Suppressor macrophage treated with lipopolysaccharide for 1 hour (primary cell): ENCODE results near the gene CPHXL2.
A peak's percentile ranks its signal among the peaks of the same experiment; 100 is the strongest.

Source experiments
- DNase-seq, 3 donors: peaks; one replicate each; pipeline ENCODE4 v3.0.0-alpha.2; 2020 to 2022

Gene CPHXL2

DNA sequence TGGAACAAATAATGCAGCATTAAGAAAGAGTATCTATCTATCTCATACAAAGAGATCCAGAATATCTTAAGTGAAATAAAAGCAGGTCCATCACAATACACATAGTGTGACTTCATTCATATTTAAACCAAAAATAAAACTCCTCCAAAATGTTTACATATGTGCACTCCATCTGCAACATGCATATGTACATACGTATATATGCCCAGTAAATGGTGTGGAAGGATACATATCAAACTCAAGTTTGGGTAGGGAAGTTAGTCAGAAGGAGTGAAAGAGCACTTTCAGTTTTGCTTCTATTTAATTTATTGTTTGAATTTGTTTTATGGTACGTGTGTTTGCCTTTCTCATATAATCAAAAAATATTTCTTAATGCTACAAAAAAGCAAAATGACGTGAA is 41.8 kb downstream of the CPHXL2 start:
- no peak for DNase-seq

DNA sequence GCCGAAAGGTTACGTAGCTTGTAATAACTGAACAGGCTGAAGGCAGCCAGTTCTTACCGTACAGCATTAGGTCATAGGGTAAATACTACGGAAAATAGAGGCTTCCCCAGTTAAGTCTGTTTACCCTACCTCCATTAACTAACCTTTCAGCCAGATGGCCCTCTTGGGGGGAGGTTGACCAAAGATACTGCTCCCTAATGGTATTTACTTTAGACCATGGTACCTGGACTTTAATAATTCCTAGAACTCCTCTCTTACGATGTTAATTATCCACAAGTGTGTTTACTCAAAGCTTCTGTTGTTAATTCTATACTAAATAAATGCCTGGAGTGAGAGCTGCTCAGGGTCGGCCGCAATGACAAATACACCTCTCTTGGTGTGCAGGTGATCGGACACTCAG is 44.0 kb downstream of the CPHXL2 start:
- DNase-seq = no peak

DNA sequence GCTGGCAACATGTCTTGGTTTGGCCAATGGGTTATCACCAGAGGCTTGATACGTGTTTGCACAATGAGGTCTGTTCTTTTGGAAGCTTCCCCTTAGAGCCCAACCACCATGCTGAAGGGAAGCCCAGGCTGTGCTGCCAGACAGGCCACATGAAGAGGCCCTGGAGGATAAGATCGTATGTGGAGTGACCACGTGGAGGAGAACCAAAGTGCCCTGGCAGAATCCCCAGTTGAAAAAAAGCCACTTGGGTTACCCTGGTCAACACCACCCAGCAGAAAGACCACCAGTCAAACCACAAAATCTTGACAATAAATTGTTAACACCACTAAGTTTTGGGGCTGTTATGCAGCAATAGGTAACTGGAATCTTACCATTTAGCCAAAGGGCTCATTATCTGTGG is 46.8 kb downstream of the CPHXL2 start:
- DNase-seq = no peak

DNA sequence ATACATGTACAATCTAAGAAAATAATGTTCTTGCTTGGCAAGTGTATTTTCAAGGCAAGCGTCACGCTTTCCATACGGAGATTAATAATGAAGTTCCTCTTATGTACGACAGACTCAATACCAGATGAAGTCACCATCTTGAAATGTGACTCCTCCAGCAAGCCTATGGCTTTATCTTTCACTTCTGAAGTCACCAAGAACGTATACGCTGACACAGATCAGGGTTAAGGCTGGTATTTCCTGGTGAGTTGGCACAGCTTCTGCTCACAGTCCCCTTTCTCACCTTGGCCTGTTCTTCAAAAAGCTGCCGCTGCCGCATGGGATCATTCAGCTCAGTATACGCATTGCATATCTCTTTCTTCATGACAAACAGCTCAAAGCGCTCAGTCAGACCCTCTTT is 47.7 kb downstream of the CPHXL2 start:
- no peak for DNase-seq

DNA sequence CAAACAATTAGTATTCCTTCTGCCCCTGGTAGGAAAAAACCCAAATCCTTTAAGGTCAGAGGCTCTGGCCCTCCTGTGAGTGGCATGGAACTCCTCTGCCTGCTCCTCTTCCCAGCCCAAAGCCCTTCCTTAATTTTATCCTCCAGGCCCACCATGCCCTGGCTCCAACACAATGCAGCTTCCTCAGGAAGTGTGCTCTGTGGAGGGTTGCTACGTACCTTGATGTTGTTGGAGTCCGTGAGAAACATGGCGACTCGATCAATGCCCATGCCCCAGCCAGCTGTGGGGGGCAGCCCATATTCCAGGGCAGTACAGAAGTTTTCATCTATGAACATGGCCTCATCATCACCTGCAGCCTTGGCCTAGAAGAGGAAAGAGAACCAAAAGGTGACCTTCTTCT is 48.5 kb downstream of the CPHXL2 start:
- no peak for DNase-seq

DNA sequence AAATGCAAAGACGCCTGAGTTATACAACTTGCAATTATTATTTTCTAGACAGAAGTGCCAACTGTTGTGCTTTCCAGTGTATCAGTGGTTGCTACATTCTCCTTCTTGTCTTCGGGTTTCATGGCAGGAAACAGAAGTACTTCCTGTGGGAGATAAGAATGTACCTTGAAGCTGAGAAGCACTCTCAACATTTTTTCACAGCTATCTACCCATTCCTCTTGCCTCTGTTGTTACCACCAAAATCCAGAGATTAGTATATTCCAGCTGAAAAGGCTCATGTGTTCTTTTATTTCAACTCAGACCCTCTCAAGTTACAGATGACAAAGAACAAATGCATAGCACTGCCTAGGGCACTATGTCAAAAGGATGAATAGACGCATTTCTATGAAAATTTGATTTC is 49.0 kb downstream of the CPHXL2 start:
- no peak for DNase-seq

DNA sequence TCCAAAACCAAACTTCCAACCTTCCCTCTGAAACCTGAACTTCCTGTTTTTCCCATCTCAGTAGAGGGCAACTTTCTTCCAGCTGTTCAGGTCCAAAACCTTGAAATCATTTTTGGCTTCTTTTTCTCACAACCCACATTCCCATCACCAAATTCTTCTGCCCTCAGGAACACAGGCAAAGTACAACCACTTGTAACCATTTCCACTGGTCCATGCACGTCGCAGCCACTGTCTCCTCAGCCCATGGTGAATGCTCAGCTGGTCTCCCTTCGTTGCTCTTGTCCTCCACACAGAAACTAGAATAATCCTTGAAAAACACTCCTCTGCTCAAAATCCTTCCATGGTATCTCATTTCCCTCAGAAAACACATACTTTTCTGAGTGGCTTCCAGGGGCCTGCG is 50.0 kb downstream of the CPHXL2 start:
- no peak for DNase-seq

DNA sequence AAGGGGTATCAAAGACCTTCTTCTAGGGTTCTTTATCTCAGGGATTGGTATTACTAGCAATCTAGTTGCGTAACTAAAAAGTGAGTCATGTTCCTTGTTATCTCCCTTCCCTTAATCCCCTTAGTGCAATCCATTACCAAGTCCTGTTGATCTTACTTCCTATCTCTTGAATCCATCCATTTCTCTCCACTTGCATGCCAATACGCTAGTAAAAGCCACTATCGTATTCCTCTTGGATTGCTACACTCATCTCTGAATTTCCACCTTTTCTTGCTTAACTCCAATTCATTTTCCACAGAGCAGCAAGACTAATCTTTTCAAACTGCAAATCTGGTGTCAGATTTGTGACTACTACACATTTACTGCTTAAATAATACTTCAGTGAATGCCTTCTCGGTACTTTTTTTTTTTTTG is 51.9 kb downstream of the CPHXL2 start:
- DNase-seq = peak in 1 of 3 donors; percentile 14

DNA sequence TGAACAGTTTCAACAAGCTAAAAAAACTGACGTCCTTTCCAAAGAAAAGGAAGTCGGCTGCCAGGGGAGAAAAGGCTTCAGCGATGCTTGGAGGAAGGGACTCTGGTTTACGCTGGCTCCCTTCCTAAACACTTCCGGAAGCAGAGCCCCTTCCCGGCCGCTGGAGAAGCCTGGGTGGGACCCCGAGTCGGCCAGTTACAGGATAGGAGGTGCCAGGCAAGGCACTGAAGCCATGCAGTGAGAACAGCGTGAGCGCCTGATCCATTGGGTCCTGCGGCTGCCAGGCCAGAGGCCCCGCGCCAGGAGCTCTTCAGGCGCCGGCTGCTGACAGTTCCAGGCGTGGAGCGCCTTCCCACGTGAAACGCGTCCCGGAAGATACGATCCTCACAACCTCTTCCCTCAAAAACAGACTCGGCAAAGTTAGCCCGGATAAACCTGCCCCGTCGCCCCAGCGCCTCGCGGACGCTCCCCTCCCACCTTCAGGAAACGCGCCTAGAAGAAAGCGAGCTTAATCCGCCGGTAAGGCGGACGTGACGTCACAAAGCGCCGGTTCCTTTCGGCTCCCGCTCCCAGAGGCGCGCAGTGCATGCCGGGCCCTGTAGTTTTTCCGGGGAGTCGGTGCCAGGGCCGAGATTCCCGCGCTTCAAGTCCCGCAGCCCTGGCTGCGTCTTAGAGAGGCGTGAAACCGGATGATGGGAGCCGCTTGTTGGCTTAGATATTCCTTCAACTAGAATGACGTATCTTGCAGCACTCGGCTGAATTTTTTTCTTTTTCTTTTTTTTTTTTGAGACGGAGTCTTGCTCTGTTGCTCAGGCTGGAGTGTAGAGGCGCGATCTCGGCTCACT is 53.8 kb downstream of the CPHXL2 start, which contains the start of gene ADAT1:
ADAT1 (minus strand) TSS at position 521 of the 845 bp plus-strand sequence. CDS start 2,482 bp downstream, outside the sequence.
- peak; percentile 98 to 99 (median 99) for DNase-seq

DNA sequence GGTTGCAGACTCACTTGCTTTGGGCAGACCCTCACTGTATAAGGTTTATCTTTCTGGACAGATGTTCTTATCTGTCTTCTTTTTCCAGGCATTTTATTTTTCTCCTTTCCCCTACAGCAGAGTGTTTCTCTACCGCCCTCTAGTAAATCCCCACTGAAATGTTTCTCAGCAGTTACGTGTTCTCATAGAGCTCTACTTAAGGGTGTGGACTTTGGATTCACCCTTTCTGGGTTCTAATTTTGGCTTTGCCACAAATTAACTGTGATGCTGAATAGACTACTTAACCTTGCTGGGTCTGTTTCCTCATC is 55.7 kb downstream of the CPHXL2 start:
- peak in 2 of 3 donors; percentile 9 to 31 for DNase-seq

DNA sequence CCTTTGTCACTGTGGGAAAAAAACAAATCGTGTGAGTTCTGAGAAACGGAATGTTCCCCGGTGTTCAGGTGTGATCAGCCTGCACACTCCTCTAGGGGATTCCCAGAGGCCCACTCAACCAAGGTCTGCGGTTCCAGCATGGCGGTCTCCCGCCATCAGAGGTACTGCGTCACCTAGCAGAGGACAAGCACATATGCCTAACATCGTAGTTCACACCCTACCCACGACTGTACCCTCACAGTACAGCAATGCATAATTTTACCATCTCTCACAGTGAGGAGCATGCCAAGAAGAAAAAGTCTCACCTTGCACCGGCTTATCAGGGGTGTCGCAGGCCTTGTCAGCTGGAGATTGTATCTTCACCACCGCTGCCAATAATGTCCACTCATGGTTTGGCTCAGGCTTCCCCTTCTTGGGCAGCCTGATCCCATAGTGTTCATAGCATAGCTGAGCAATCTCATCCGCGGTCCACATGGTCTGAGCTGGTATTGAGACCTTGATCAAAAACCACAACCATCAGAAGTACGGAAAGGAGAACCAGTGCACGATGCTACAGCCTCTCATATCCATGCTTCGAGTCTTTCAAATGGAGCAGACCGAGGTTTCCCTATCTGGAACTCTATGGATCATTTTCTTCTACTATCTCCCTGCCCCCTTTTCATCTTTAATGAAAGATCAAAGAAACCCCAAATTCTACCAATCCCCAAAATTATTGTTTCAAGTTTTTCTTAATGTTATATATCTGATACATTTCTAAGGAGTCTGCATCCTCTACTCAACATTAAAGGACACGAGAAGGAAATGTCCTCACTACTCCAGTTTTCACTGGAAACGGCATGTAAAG is 56.3 kb downstream of the CPHXL2 start:
- DNase-seq = no peak

DNA sequence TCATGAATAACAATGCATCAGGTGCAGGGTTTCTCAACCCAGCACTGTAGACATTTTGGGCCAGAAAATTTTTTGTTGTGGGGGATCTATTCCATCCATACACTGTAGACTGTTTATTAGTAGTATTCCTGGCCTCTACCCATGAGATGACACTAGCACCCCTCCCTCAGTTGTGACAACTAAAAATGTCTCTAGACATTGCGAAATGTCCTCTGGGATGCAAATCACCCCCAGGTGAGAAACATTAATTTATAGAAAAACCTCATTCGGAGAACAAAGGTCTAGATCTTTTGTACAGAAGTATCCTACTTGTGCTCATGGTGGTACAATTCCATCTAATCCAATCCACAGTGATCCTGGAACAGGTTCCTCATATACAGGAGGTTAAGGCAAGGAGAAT is 58.0 kb downstream of the CPHXL2 start:
- no peak for DNase-seq

DNA sequence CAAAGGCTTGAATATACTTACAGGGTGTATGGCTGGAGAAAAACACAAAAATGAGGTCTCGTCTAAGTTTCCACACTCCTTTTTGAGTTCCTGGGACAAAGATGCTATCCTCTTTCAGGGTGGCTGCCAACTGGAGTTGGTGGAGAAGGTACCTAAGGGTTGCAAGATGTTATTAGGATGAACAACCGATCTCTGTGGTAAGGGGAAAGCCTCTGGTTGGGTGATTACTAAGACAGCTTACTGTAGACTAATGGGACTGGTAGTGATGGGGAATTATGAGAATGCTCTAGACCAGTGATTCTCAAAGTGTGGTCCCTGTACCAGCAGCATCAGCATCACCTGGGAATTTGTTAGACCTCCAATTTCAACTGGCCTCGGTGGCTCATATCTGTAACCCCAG is 59.7 kb downstream of the CPHXL2 start:
- no peak for DNase-seq

DNA sequence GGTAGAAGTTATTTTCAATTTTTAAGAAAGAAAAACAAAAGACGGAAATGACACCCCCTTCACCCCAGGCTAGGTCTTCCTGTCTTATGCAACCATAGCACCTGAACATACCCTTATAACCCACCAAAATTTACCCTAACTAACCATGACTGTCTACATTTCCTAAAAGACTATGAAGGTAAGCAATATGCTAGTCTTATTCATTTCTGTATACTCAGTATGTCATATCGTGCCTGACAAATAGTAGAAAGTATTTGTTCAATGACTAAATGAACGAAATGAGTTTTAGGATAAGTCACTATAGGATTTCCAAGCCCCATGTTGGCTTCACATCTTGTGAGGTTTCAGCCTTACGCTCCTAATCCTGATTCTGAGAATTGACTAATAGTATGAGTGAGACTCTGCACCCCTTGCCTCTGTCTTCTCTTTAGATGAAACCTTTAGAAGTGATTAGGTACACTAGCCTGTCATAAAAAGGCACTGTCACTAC is 60.2 kb downstream of the CPHXL2 start:
- no peak for DNase-seq

DNA sequence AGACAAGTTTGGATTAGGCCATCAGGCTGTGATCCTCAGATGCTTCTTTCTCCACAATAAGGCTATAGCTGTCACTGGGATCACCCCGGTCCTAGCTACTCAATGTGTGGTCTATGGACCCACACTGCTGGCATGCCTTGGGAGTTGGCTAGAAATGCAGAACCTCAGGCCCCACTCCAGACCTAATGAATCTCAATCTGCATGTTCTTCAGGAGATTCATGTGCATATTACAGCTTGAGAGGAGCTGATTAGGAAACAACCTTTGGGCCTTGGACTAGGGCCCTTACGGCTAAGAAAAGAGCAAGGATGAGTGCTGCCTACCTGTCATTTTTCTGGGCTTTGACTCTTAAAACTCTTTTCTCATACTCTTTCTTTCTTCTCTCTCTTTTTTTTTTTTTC is 61.2 kb downstream of the CPHXL2 start:
- DNase-seq = no peak

DNA sequence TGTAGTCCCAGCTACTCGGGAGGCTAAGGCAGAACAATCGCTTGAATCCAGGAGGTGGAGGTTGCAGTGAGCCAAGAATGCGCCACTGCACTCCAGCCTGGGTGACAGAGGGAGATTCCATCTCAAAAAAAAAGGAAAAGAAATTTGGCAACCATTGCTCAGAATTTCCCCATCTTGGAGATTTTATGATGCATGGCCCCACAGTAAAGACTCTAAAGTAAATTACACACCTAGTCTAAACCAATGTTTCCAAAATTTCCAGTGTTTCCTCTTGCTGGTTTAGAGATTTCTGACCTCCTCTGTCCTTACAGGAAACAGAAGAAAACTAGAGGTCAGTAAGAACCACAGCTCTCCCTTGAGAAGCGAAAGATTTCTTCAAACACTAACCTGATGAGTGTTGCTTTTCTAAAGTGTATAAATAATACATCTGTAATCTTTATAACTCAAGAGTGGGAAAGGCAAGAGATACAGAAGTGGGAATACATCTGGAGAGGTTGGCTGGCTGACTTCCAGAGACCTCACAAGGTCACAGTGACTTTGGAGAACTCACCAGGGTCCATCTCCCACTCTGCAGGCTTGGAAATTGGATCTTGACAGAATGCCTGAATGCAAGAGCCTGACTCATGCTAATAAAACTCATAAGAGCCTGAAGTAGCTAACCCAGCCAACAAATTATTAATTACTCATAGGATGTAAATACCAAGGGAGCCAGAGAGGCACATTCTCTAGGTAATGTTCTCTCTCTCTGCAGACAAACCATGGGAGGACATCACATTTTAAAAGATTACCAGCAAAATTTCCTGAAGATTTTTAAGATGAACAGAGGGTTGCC is 62.5 kb downstream of the CPHXL2 start:
- peak; percentile 17 to 41 (median 40) for DNase-seq
